Measurements from ENCODE around the gene MTFP1.
A peak's percentile ranks its signal among the peaks of the same experiment; 100 is the strongest.

The MTFP1 gene, protein sequence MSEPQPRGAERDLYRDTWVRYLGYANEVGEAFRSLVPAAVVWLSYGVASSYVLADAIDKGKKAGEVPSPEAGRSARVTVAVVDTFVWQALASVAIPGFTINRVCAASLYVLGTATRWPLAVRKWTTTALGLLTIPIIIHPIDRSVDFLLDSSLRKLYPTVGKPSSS

DNA sequence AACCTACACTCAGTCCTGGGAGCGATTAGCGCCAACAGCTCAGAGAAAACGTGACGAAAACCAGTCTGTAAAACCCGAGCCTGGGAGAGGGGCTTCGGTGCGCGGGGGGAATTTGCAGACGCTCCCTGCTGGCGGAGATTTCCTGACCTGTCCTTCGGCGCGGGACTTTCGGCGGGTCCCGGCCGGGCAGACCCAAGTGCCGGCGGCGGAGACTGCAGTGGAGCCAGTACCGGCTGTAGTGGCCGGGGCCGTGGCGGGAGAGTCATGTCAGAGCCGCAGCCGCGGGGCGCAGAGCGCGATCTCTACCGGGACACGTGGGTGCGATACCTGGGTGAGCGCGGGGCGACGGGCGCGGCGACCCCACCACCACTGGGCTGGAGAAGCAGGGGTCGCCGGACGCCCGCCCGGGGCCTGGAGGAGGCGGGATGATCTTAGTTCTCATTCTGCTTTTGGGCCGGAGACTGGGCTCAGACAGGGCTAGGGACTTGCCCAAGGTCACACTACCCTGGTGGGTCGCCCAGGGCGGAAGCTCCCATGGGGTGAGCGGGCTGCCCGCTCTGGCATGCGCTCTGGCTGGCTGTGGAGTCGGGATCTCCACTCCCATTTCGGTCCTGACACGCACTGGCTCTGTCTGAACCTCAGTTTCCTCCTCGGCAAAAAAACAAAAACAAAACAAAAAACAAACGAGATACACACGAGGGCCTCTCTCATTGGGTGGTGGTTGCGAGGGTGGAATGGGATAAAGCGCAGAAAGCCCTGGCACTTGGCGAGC is at the start of gene MTFP1:
Gene MTFP1, plus strand, starts transcription at position 153 of the 772 bp plus-strand sequence. Its CDS starts 112 bp downstream, at position 265.
- no peak for DNase-seq (ENCODE audit: extremely low read depth, low read depth)
- H3K4me3 ChIP-seq (replicated peaks; ENCODE audit: low read depth, low read length): peak within 1 kb of the TSS; percentile 66
- TF ChIP-seq, protein P1, sequence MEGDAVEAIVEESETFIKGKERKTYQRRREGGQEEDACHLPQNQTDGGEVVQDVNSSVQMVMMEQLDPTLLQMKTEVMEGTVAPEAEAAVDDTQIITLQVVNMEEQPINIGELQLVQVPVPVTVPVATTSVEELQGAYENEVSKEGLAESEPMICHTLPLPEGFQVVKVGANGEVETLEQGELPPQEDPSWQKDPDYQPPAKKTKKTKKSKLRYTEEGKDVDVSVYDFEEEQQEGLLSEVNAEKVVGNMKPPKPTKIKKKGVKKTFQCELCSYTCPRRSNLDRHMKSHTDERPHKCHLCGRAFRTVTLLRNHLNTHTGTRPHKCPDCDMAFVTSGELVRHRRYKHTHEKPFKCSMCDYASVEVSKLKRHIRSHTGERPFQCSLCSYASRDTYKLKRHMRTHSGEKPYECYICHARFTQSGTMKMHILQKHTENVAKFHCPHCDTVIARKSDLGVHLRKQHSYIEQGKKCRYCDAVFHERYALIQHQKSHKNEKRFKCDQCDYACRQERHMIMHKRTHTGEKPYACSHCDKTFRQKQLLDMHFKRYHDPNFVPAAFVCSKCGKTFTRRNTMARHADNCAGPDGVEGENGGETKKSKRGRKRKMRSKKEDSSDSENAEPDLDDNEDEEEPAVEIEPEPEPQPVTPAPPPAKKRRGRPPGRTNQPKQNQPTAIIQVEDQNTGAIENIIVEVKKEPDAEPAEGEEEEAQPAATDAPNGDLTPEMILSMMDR (IDR thresholded peaks at IDR 0.05; ENCODE audit: low read depth, low read length, missing control alignments): no peak

GRCh38 chr22:30380011-30380410 is 45.6 kb upstream of the MTFP1 start:
- TF ChIP-seq, protein P1 (IDR thresholded peaks at IDR 0.05; ENCODE audit: low read depth, low read length, missing control alignments): no peak
- DNase-seq (ENCODE audit: extremely low read depth, low read depth): no peak
- H3K4me3 ChIP-seq (replicated peaks; ENCODE audit: low read depth, low read length): no peak overlapping the region

GRCh38 chr22:30381264-30381663 is 44.3 kb upstream of the MTFP1 start:
- no peak overlapping the region for H3K4me3 ChIP-seq (replicated peaks; ENCODE audit: low read depth, low read length)
- no peak for DNase-seq (ENCODE audit: extremely low read depth, low read depth)
- TF ChIP-seq, protein P1 (IDR thresholded peaks at IDR 0.05; ENCODE audit: low read depth, low read length, missing control alignments): no peak

DNA sequence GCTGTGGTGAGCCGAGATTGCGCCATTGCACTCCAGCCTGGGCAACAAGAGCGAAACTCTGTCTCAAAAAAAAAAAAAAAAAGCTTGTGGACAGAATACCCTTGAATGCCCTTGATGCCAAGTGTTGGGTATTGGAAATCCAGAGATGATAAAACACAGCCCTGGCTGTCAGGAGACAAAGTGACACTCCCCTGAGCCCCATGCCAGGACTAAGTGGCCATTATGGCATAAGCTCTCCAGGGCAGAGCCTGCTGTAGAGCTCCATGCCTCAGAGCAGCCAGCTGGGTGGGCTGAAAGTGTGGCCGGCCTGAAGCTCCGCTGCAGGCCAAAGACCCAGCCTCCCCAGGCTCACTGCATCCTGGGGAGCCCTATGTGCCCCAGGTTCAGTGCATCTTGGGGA is 43.2 kb upstream of the MTFP1 start:
- no peak overlapping the region for H3K4me3 ChIP-seq (replicated peaks; ENCODE audit: low read depth, low read length)
- no peak for DNase-seq (ENCODE audit: extremely low read depth, low read depth)
- TF ChIP-seq, protein P1 (IDR thresholded peaks at IDR 0.05; ENCODE audit: low read depth, low read length, missing control alignments): no peak

DNA sequence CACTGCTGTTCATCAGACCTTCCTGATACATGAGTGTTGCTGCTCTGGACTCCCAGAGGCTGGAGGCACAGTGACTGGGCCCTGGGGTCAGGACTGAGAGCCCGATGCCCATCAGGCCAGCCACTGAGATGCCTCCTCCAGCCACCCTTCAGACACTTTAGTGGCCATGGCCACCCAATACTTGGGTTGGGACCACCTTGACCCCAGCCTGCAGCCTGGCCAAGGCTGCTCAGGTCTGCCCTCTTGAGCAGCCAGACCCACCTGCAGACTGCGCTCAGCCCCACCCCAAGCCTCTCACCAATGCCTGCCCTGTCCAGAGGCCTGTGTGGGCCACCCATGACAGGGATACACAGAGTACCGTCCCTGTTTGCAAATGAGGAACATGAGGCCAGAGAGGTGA is 42.5 kb upstream of the MTFP1 start:
- no peak overlapping the region for H3K4me3 ChIP-seq (replicated peaks; ENCODE audit: low read depth, low read length)
- TF ChIP-seq, protein P1 (IDR thresholded peaks at IDR 0.05; ENCODE audit: low read depth, low read length, missing control alignments): no peak
- no peak for DNase-seq (ENCODE audit: extremely low read depth, low read depth)

GRCh38 chr22:30385942-30386341 is 39.6 kb upstream of the MTFP1 start:
- no peak overlapping the region for H3K4me3 ChIP-seq (replicated peaks; ENCODE audit: low read depth, low read length)
- DNase-seq (ENCODE audit: extremely low read depth, low read depth): no peak
- TF ChIP-seq, protein P1 (IDR thresholded peaks at IDR 0.05; ENCODE audit: low read depth, low read length, missing control alignments): no peak
